Measurements from ENCODE around the gene NARS2.

GRCh38 chr11:78419327-78419726, 155.3 kb downstream of the NARS2 start:
- TF ChIP-seq CTCF (conservative IDR thresholded peaks at IDR 0.05 in 1 of 2, IDR thresholded peaks at IDR 0.05 in 1 of 2; ENCODE audit: extremely low read depth in 1 of 2, insufficient read depth in 1 of 2, low read depth in 1 of 2, low read length in 2 of 2) (no peak), EZH2 (IDR thresholded peaks at IDR 0.05; ENCODE audit: borderline replicate concordance, low read length) (no peak)

Measured in mammary epithelial cell (primary cell).